ENCODE data around the gene STX19. TPM values are rescaled to one million over a fixed set of nuclear protein-coding genes. Genes with fewer than 3 reads are reported as not detected.
A peak's percentile ranks its signal among the peaks of the same experiment; 100 is the strongest.

The STX19 gene
- total and polyA plus RNA-seq, 2 of the 13 experiments (the other 11 are each of a cell fraction or from before 2014, with no cell fraction given) = not detected

GRCh38 chr3:93973131-93974126 lies 55.0 kb downstream of the STX19 start, which contains the start of gene PROS1 (continued):
- TF ChIP-seq PRDM10 (CRISPR knock-in tag; IDR thresholded peaks at IDR 0.05; ENCODE audit: low read depth) (no peak), YEATS4 (CRISPR knock-in tag; IDR thresholded peaks at IDR 0.05; ENCODE audit: borderline replicate concordance) (peak; percentile 85; the same call in 1 of the 2 replicates), NFKB2 (CRISPR knock-in tag; IDR thresholded peaks at IDR 0.05; ENCODE audit: borderline replicate concordance) (peak; percentile 51; the same call in 1 of the 2 replicates), CCAR2 (optimal IDR thresholded peaks at IDR 0.05; ENCODE audit: low read depth, low read length) (peak; percentile 61), MED8 (CRISPR knock-in tag; IDR thresholded peaks at IDR 0.05; ENCODE audit: insufficient replicate concordance) (no peak), SMARCE1 (IDR thresholded peaks at IDR 0.05; ENCODE audit: borderline replicate concordance) (no peak), WIZ (CRISPR knock-in tag; IDR thresholded peaks at IDR 0.05) (no peak), ZNF83 (CRISPR knock-in tag; IDR thresholded peaks at IDR 0.05; ENCODE audit: borderline replicate concordance) (no peak), ZNF331 (CRISPR knock-in tag; IDR thresholded peaks at IDR 0.05) (peak; percentile 58; the same call in 1 of the 2 replicates), ZNF296 (CRISPR knock-in tag; conservative IDR thresholded peaks at IDR 0.05) (no peak), SRY (CRISPR knock-in tag; IDR thresholded peaks at IDR 0.05) (peak; percentile 79; the same call in 1 of the 2 replicates), CEBPB (IDR thresholded peaks at IDR 0.05; ENCODE audit: borderline replicate concordance, low read depth, low read length) (peak; percentile 52; the same call in 1 of the 2 replicates), ZNF772 (CRISPR knock-in tag; IDR thresholded peaks at IDR 0.05) (no peak; the same call in 1 of the 2 replicates), PHF20 (CRISPR knock-in tag; IDR thresholded peaks at IDR 0.05) (peak; percentile 61), ZSCAN20 (CRISPR knock-in tag; IDR thresholded peaks at IDR 0.05; ENCODE audit: borderline replicate concordance) (peak; percentile 54; the same call in 1 of the 2 replicates), ZNF513 (CRISPR knock-in tag; conservative IDR thresholded peaks at IDR 0.05) (no peak), ZNF816 (CRISPR knock-in tag; IDR thresholded peaks at IDR 0.05; ENCODE audit: borderline replicate concordance) (peak; percentile 46; the same call in 1 of the 2 replicates), HNF4G (IDR thresholded peaks at IDR 0.05; ENCODE audit: borderline replicate concordance, low read depth, low read length) (peak; percentile 54; the same call in 1 of the 2 replicates), HNF4G (CRISPR knock-in tag; IDR thresholded peaks at IDR 0.05; ENCODE audit: borderline replicate concordance, low read depth) (peak; percentile 49; the same call in 1 of the 2 replicates), PBX2 (CRISPR knock-in tag; IDR thresholded peaks at IDR 0.05) (no peak), EEA1 (CRISPR knock-in tag; IDR thresholded peaks at IDR 0.05; ENCODE audit: borderline replicate concordance) (no peak), HOXD1 (CRISPR knock-in tag; IDR thresholded peaks at IDR 0.05) (no peak), NFRKB (IDR thresholded peaks at IDR 0.05) (no peak)
